ENCODE data around the gene LSM2.

DNA sequence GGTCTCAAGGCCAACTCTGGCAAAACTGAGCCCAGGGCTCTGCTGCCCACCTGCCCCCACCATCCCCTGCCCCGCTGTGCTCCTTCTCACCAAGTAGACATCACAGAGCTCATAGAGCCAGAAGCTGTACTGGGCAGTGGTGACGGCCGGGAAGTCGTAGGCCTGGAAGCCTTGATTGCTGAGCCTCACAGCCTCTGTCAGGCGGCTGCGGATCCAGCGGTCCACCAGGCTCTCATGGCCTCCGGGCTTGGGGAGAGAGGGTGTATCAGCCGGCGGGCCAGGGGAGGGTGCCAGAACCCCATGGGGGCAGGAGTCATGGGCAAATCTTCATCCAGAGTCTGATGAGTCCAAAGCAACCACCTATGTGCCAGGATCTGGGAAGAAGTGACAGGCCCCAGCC lies 26.9 kb downstream of the LSM2 start:
- no peak for TF ChIP-seq CTCF (IDR thresholded peaks at IDR 0.05)
- TF ChIP-seq POLR2A (IDR thresholded peaks at IDR 0.05): no peak
